GM19452 (cell line): ENCODE data around the gene ZFPM1.

ENCODE experiments used
- ATAC-seq: cut with Tn5 transposase; IDR thresholded peaks from one replicate; pipeline ENCODE4 v1.9.1; 2021; ENCODE audit not compliant: unreplicated experiment

The ZFPM1 gene

DNA sequence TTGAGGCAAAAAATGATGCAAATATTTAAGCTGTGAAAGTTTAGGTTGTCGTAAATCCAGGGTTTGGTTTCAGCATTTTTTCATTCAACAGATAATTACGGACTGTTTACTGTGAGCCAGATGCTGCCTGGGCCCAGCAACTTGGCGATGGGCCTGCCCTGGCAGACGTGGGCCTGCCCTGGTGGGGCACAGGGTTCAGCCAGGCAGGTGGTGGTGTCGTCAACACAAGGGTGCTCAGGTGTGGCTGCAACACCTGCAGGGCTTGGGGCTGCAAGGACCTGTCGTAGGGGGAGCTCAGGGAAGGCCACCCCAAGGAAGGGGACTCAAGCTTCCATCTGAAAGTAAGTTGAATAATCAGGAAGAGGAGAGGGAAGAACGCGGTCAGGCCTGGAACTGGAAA lies 132.2 kb downstream of the ZFPM1 start:
- no peak for ATAC-seq

DNA sequence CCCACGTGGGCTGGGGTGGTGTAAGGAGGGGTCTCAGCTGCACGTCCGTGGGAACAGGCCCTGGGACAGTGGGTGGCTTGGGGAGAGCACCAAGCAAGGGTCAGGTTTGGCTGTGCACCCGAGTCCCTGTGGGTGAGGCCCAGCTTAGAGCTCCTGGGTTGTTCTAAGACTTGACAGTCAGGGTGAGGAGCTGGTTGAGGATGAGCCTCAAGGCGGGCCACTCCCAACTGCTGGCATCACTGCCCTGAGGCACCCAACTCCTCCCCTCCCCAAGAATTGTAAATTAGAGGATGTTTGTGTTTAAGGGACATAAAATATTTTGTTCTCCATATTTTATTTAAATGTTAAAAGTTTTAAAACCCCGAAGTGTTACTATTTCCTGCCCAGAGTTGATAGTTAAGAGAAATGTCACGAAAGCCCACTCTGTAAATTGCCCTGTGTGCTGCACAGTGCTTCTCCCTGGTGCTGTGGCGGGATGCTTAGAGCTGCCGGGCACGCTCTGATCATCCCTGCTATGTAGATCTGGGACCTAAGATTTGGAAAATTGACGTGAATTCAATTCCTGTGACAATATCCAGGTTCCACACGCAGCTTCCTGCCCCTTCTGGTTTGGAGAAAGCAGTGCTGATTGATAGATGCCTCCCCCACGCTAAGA lies 133.0 kb downstream of the ZFPM1 start:
- no peak for ATAC-seq
